ENCODE results near the gene CDK16. TPM values are rescaled to one million over a fixed set of nuclear protein-coding genes. Genes with fewer than 3 reads are reported as not detected.

Gene CDK16
- total RNA-seq, 1 experiment from 2014 or later = 82.1 TPM

GRCh38 chrX:47229427-47229826, 10.9 kb downstream of the CDK16 start:
- peaks cover 7% of the 10 kb centered on the region; the same call in 1 of the 2 replicates for H3K79me2 ChIP-seq (ENCODE audit: low read depth)
- no peak overlapping the region for H3K4me2 ChIP-seq
- intact Hi-C loops (cut with micrococcal nuclease; ENCODE audit: unreplicated experiment) = no loop called here
- no peak overlapping the region for H3K4me3 ChIP-seq
- no peak for TF ChIP-seq EZH2 (IDR thresholded peaks at IDR 0.05; ENCODE audit: low read depth)
- TF ChIP-seq, protein P1, sequence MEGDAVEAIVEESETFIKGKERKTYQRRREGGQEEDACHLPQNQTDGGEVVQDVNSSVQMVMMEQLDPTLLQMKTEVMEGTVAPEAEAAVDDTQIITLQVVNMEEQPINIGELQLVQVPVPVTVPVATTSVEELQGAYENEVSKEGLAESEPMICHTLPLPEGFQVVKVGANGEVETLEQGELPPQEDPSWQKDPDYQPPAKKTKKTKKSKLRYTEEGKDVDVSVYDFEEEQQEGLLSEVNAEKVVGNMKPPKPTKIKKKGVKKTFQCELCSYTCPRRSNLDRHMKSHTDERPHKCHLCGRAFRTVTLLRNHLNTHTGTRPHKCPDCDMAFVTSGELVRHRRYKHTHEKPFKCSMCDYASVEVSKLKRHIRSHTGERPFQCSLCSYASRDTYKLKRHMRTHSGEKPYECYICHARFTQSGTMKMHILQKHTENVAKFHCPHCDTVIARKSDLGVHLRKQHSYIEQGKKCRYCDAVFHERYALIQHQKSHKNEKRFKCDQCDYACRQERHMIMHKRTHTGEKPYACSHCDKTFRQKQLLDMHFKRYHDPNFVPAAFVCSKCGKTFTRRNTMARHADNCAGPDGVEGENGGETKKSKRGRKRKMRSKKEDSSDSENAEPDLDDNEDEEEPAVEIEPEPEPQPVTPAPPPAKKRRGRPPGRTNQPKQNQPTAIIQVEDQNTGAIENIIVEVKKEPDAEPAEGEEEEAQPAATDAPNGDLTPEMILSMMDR (conservative IDR thresholded peaks at IDR 0.05) = no peak
- no peak overlapping the region for H2AFZ ChIP-seq
- H3K9me2 ChIP-seq (ENCODE audit: insufficient read depth) = no peaks in the 10 kb centered on the region
- no peaks in the 10 kb centered on the region for H3F3A ChIP-seq (ENCODE audit: insufficient read depth, low read depth)
- H3K27me3 ChIP-seq (ENCODE audit: insufficient read depth, low read depth) = no peaks in the 10 kb centered on the region
- BruUV-seq (replicated peaks) = no TSS peak
- no peaks in the 10 kb centered on the region for H3K36me3 ChIP-seq (ENCODE audit: low read depth)
- no peaks in the 10 kb centered on the region for H3K4me1 ChIP-seq (replicated peaks; ENCODE audit: insufficient read depth)
- H3K9me3 ChIP-seq (ENCODE audit: insufficient read depth, low read depth) = no peaks in the 10 kb centered on the region
- no peaks in the 10 kb centered on the region for H4K20me1 ChIP-seq (ENCODE audit: insufficient read depth)
- POLR2A ChIA-PET (ENCODE audit: unreplicated experiment) = no interaction called here
- no peak for DNase-seq
- CTCF ChIA-PET = no interaction called here
- no peak overlapping the region for H3K27ac ChIP-seq

DNA sequence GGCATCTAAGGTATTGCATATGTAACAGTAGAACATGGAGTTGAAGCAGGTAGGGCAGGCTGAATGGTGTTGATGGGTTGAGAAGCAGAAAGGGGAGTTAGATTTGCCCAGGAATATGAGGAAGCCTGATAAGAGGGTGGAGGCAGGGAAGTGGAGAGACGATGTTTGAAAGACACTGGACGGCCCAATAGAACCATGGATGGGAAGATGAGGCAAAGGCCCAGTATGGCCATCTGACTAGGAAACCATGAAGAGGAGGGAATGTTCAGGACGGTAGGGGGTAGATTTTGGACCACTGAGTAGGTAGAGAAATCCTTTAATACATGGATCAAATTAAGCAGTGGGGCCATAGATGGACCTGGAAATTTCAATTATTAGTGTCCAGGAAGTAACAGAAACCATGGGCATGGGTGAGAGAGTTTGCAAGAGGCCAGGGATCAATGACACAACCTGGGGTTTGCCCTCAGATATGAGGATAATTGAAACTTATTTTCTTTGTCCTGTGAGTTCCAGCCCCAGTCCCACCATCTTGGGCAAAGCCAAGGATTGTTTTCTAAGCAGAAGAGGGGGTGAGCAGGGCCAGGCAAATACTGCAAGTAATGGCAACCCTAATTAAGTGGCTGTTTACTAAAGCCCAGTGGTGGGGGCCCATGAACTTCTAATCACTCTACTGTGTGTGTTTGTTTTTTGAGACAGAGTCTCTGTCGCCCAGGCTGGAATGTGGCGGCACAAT, 11.8 kb downstream of the CDK16 start:
- no peak overlapping the region for H3K4me3 ChIP-seq
- BruUV-seq (replicated peaks) = no TSS peak
- H3K9me2 ChIP-seq (ENCODE audit: insufficient read depth) = no peaks in the 10 kb centered on the region
- H3K27me3 ChIP-seq (ENCODE audit: insufficient read depth, low read depth) = no peaks in the 10 kb centered on the region
- H3F3A ChIP-seq (ENCODE audit: insufficient read depth, low read depth) = no peaks in the 10 kb centered on the region
- no peaks in the 10 kb centered on the region for H3K36me3 ChIP-seq (ENCODE audit: low read depth)
- ChIA-PET CTCF (no interaction called here), POLR2A (ENCODE audit: unreplicated experiment) (no interaction called here)
- H3K9me3 ChIP-seq (ENCODE audit: insufficient read depth, low read depth) = no peaks in the 10 kb centered on the region
- H3K4me1 ChIP-seq (replicated peaks; ENCODE audit: insufficient read depth) = no peaks in the 10 kb centered on the region
- no peak overlapping the region for H2AFZ ChIP-seq
- peaks cover 14% of the 10 kb centered on the region for H3K79me2 ChIP-seq (ENCODE audit: low read depth)
- H3K27ac ChIP-seq = no peak overlapping the region
- intact Hi-C loops (cut with micrococcal nuclease; ENCODE audit: unreplicated experiment) = loop anchor here (5.0 kb wide), 2 partner anchors 67 to 132 kb away; no protein-coding TSS in a partner anchor
- DNase-seq = no peak
- H4K20me1 ChIP-seq (ENCODE audit: insufficient read depth) = no peaks in the 10 kb centered on the region
- TF ChIP-seq, protein P1 (conservative IDR thresholded peaks at IDR 0.05) = no peak
- no peak for TF ChIP-seq EZH2 (IDR thresholded peaks at IDR 0.05; ENCODE audit: low read depth)
- no peak overlapping the region for H3K4me2 ChIP-seq

- Histone ChIP-seq H3K4me1 (replicated peaks; ENCODE audit: insufficient read depth) (no peaks in the 10 kb centered on the region), H3K79me2 (ENCODE audit: low read depth) (peaks cover 21% of the 10 kb centered on the region), H3K27me3 (ENCODE audit: insufficient read depth, low read depth) (no peaks in the 10 kb centered on the region), H2AFZ (no peak overlapping the region), H3K36me3 (ENCODE audit: low read depth) (no peaks in the 10 kb centered on the region), H4K20me1 (ENCODE audit: insufficient read depth) (no peaks in the 10 kb centered on the region), H3K9me3 (ENCODE audit: insufficient read depth, low read depth) (no peaks in the 10 kb centered on the region), H3F3A (ENCODE audit: insufficient read depth, low read depth) (no peaks in the 10 kb centered on the region), H3K27ac (no peak overlapping the region), H3K4me3 (no peak overlapping the region), H3K9me2 (ENCODE audit: insufficient read depth) (no peaks in the 10 kb centered on the region), H3K4me2 (no peak overlapping the region)
- intact Hi-C loops (cut with micrococcal nuclease; ENCODE audit: unreplicated experiment) = loop anchor here (5.0 kb wide), 2 partner anchors 66 to 131 kb away; no protein-coding TSS in a partner anchor
- no TSS peak for BruUV-seq (replicated peaks)
- CTCF ChIA-PET = interaction anchor here (0.6 kb wide), 1 partner anchor 81 kb away, joined by 3 read pairs; no protein-coding TSS in a partner anchor
- no peak for DNase-seq
- no peak for TF ChIP-seq EZH2 (IDR thresholded peaks at IDR 0.05; ENCODE audit: low read depth)
- TF ChIP-seq, protein P1 (conservative IDR thresholded peaks at IDR 0.05) = no peak
- POLR2A ChIA-PET (ENCODE audit: unreplicated experiment) = no interaction called here
Measured at GRCh38 chrX:47231167-47231566, 12.7 kb downstream of the CDK16 start.

Measured in PC-9 (cell line).